Natural killer cell (primary cell): ENCODE measurements around the gene DNM1. TPM values are rescaled to one million over a fixed set of nuclear protein-coding genes. Genes with fewer than 3 reads are reported as not detected.

Source experiments
- ATAC-seq, 3 donors: fragments of 150-1000 bp in 2 of 3; fragments of 200-7000 bp in 1 of 3; cut with Tn5 transposase; 1 replicate in 1 of 3; 2 replicates in 2 of 3; pipeline ENCODE4 v1.10.0; 2021; ENCODE audit warnings: mild to moderate bottlenecking in 2 of 3, moderate library complexity in 2 of 3
- DNase-seq, 2 donors: peaks; one replicate each; pipeline versions ENCODE4 v3.0.0 to v3.0.0-alpha.2; 2013 to 2021; ENCODE audit warnings: mixed read lengths in 1 of 2
- H3K27ac ChIP-seq: one replicate; pipeline ENCODE4 v1.5.1; 2013; ENCODE audit warnings: mild to moderate bottlenecking, low read length
- H3K27me3 ChIP-seq: one replicate; pipeline ENCODE4 v1.6.1; 2013; ENCODE audit warnings: low read length; ENCODE audit not compliant: control insufficient read depth, insufficient read depth
- H3K36me3 ChIP-seq: one replicate; pipeline ENCODE4 v1.6.1; 2013; ENCODE audit warnings: low read length; ENCODE audit not compliant: control insufficient read depth, insufficient read depth
- H3K4me1 ChIP-seq: one replicate; pipeline ENCODE4 v1.6.1; 2013; ENCODE audit warnings: low read length; ENCODE audit not compliant: control insufficient read depth, insufficient read depth
- H3K4me3 ChIP-seq: one replicate; pipeline ENCODE4 v1.5.1; 2013; ENCODE audit warnings: low read length
- H3K9me3 ChIP-seq: one replicate; pipeline ENCODE4 v1.6.1; 2013; ENCODE audit warnings: low read length; ENCODE audit not compliant: control insufficient read depth, insufficient read depth
- H3K27ac Mint-ChIP-seq, 2 donors: one replicate each; pipeline ENCODE4 v1.8.0; 2022; ENCODE audit warnings: mild to moderate bottlenecking in 2 of 2, mixed read lengths in 2 of 2, moderate library complexity in 1 of 2
- H3K27me3 Mint-ChIP-seq, 2 donors: one replicate each; pipeline ENCODE4 v1.8.0; 2022; ENCODE audit warnings: low read depth in 2 of 2, mixed read lengths in 2 of 2
- H3K36me3 Mint-ChIP-seq: one replicate; pipeline ENCODE4 v1.8.0; 2022; ENCODE audit warnings: mixed read lengths
- H3K4me1 Mint-ChIP-seq, 2 donors: one replicate each; pipeline ENCODE4 v1.8.0; 2022; ENCODE audit warnings: mixed read lengths in 2 of 2
- H3K4me3 Mint-ChIP-seq: one replicate; pipeline ENCODE4 v1.8.0; 2022; ENCODE audit warnings: mild to moderate bottlenecking, moderate library complexity, mixed read lengths
- H3K9me3 Mint-ChIP-seq, 2 donors: one replicate each; pipeline ENCODE4 v1.8.0; 2022; ENCODE audit warnings: mixed read lengths in 2 of 2
- WGBS: methylation state at CpG from one replicate; pipeline ENCODE4 v1.1.7; 2013; ENCODE audit warnings: missing lambda C conversion rate; ENCODE audit not compliant: insufficient coverage; 5-methylcytosine and 5-hydroxymethylcytosine counted together
- intact Hi-C: fragments of 100-400 bp; cut with micrococcal nuclease; formaldehyde crosslinking; loops from one replicate; pipeline ENCODE4 v1.14.2; 2022
- total RNA-seq, 4 donors: library from RNA; stranded (reverse); fragments of 120-200 nt in 1 of 4; gene quantifications; one replicate each; pipeline versions ENCODE4 v1.2.3 to v1.2.4, GENCODE V29; 2013 to 2022
- TF ChIP-seq, protein P1 (sequence below): fragments of 200-600 bp; IDR thresholded peaks from one replicate; pipeline ENCODE4 v1.8.0; 2022; ENCODE audit warnings: antibody characterized with exemption

The DNM1 gene
- total RNA-seq, 3 donors from 2014 or later (not counting 1 experiment from before 2014, with no cell fraction given) = 1.4 to 8.1 (median 2.6) TPM

DNA sequence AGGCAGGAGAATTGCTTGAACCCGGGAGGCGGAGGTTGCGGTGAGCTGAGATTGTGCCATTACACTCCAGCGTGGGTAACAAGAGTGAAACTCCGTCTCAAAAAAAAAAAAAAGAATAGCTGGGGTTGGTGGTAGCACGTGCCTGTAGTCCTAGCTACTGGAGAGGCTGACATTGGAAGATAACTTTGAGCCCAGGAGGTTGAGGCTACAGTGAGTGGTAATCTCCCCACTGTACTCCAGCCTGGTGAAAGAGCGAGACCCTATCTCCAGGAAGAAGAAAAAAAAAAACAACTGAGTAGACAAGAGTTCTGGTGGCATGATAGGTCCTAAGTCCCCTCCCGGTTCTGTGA, 46.4 kb downstream of the DNM1 start:
- H3K27me3 ChIP-seq = no peaks in the 10 kb centered on the region
- peak overlapping the region; percentile 54 to 79 for H3K27ac Mint-ChIP-seq
- H3K9me3 ChIP-seq = no peaks in the 10 kb centered on the region
- DNase-seq (no peak), ATAC-seq (no peak)
- no peaks in the 10 kb centered on the region for H3K36me3 ChIP-seq
- H3K27ac ChIP-seq = peak overlapping the region; percentile 56
- H3K4me3 ChIP-seq = no peak overlapping the region
- intact Hi-C loops = no loop called here
- H3K9me3 Mint-ChIP-seq = no peaks in the 10 kb centered on the region
- WGBS = 81% methylated on average over 8 of the region's 8 CpGs
- H3K36me3 Mint-ChIP-seq = no peaks in the 10 kb centered on the region
- TF ChIP-seq, protein P1, sequence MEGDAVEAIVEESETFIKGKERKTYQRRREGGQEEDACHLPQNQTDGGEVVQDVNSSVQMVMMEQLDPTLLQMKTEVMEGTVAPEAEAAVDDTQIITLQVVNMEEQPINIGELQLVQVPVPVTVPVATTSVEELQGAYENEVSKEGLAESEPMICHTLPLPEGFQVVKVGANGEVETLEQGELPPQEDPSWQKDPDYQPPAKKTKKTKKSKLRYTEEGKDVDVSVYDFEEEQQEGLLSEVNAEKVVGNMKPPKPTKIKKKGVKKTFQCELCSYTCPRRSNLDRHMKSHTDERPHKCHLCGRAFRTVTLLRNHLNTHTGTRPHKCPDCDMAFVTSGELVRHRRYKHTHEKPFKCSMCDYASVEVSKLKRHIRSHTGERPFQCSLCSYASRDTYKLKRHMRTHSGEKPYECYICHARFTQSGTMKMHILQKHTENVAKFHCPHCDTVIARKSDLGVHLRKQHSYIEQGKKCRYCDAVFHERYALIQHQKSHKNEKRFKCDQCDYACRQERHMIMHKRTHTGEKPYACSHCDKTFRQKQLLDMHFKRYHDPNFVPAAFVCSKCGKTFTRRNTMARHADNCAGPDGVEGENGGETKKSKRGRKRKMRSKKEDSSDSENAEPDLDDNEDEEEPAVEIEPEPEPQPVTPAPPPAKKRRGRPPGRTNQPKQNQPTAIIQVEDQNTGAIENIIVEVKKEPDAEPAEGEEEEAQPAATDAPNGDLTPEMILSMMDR = no peak
- peaks cover 41% of the 10 kb centered on the region for H3K4me1 ChIP-seq
- peaks cover 16 to 33% of the 10 kb centered on the region in 2 donors for H3K4me1 Mint-ChIP-seq
- H3K4me3 Mint-ChIP-seq = peak overlapping the region; percentile 80
- H3K27me3 Mint-ChIP-seq = peaks cover 0 to 10% of the 10 kb centered on the region in 2 donors

DNA sequence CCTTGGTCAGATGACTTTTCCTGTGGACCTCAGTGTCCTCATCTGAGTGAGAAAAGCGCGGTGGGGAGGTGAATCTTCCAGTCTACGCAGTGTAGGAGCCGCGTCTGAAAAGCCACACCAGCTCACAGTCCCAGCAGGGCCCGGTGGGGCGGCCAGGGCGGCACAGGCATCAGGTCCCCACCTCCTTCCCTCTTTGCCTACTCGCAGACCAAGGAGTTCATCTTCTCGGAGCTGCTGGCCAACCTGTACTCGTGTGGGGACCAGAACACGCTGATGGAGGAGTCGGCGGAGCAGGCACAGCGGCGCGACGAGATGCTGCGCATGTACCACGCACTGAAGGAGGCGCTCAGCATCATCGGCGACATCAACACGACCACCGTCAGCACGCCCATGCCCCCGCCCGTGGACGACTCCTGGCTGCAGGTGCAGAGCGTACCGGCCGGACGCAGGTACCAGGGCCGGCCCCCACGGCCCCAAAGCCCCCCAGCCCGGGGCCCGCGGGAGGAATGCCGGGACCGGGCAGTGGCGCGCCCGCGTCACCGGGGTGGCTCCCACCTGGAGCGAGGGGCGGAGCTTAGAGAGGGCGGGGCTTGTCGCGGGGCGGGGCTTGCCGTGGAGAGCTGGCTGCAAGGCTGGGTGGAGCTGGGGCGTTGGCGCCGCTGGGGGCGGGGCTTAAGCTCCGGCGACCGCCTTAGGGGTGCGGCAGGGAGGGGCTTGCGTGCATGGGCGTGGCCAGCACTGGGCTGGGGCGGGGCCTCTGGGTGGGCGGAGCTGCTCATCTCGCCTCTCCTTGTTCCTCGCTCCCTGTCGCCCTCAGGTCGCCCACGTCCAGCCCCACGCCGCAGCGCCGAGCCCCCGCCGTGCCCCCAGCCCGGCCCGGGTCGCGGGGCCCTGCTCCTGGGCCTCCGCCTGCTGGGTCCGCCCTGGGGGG, 47.0 kb downstream of the DNM1 start:
- Histone ChIP-seq H3K27me3 (no peaks in the 10 kb centered on the region), H3K9me3 (no peaks in the 10 kb centered on the region), H3K4me1 (peaks cover 35% of the 10 kb centered on the region), H3K4me3 (peak overlapping the region; percentile 39), H3K36me3 (no peaks in the 10 kb centered on the region), H3K27ac (peak overlapping the region; percentile 56)
- Mint-ChIP-seq H3K9me3 (no peaks in the 10 kb centered on the region), H3K4me3 (peak overlapping the region; percentile 80), H3K27me3 (peaks cover 0 to 10% of the 10 kb centered on the region in 2 donors), H3K4me1 (peaks cover 16 to 32% of the 10 kb centered on the region in 2 donors), H3K27ac (peak overlapping the region; percentile 54 to 79), H3K36me3 (no peaks in the 10 kb centered on the region)
- TF ChIP-seq, protein P1 = no peak
- DNase-seq (peak; percentile 92 to 97), ATAC-seq (peak; percentile 95 to 99 (median 95))
- 4% methylated on average over 81 of the region's 81 CpGs for WGBS
- intact Hi-C loops = loop anchor here (1.0 kb wide), 1 partner anchor 32 kb away; no protein-coding TSS in a partner anchor

DNA sequence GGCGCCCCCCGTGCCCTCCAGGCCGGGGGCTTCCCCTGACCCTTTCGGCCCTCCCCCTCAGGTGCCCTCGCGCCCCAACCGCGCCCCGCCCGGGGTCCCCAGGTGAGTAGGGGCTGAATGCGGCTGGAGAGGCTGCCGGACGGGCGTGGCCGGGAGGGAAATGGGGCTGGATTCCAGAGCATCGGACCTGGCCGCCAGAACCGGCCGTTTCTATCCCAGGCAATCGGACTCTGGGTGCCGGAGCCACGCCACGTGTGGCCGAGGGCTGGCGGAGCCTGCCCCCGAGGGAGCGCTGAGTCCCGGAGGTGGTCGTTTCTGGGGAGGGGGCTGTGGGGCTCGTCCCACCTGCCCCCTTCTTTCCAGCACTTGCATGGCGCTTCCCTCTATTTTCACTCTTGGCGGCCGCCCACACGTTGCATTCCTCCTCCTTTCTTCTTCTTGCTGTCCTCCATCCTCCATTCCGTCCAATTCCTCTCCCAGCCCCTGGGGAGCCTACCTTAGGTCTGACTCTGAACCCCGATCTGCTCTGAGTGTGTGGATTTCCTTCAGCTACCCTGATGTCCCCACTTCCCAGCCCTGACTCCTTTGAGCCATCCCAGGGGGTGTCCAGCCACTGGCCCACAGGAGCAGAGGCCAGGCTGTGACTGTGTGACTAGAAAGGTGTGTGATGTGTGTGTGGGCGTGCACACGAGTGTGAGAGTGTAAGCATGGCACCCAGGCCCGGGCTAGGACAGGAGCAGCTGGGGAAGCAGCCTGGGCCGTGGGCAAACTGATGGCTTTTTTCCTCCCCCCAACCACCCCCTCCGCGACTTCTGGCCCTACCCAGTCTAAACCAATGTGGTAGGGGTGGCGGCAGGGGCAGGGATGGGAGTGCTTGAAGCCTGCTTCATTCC, 47.9 kb downstream of the DNM1 start:
- H3K27ac ChIP-seq = no peak overlapping the region
- no peaks in the 10 kb centered on the region for H3K36me3 Mint-ChIP-seq
- peak overlapping the region in 1 of 2 donors; percentile 66 for H3K27ac Mint-ChIP-seq
- H3K27me3 ChIP-seq = no peaks in the 10 kb centered on the region
- peaks cover 11 to 23% of the 10 kb centered on the region in 2 donors for H3K4me1 Mint-ChIP-seq
- H3K9me3 Mint-ChIP-seq = no peaks in the 10 kb centered on the region
- H3K27me3 Mint-ChIP-seq = peaks cover 0 to 7% of the 10 kb centered on the region in 2 donors
- peak in 1 of 2 donors; percentile 23 for DNase-seq
- H3K4me1 ChIP-seq = peaks cover 26% of the 10 kb centered on the region
- no peak for ATAC-seq
- no peaks in the 10 kb centered on the region for H3K9me3 ChIP-seq
- peak overlapping the region; percentile 27 for H3K4me3 ChIP-seq
- peak overlapping the region; percentile 87 for H3K4me3 Mint-ChIP-seq
- intact Hi-C loops = loop anchor here (1.0 kb wide), 1 partner anchor 33 kb away; no protein-coding TSS in a partner anchor
- H3K36me3 ChIP-seq = no peaks in the 10 kb centered on the region
- TF ChIP-seq, protein P1 = no peak
- 20% methylated on average over 38 of the region's 43 CpGs for WGBS
